ENCODE measurements around the gene FAM168B.

DNA sequence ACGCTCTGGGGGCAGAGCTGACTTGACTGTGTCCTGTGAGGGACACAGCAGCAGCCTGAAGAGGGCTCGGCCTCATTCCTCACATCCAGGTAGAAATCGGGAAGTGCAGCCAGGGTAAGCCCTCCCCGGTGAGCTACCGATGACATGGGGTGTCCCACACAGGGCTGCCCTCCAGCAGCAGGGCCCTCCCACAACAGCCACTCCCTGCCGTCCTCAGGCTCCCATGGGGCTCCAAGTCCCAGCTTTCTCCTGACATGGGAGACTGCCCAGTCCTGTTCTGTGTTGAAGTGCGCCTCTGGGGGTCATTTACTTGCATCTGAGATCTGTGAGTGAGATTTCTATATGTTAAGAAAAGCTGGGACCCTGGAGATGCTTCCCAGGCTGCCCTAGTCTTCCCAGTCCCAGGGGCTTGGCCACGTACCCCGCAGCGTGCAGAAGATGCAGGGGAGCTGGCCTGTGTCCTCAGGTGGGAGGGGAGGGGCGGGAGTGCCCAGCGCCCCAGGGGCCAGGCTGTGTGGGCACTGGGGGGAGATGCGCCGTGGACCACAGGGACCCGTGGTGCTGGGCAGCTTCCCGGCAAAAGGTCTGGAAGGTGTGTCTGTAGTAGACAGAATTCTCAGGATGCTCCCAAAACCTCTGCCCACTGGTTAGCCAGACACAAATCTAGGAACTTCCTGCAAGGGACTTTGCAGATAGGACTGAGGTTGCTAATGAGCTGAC is 87.9 kb downstream of the FAM168B start:
- TF ChIP-seq, protein P1, sequence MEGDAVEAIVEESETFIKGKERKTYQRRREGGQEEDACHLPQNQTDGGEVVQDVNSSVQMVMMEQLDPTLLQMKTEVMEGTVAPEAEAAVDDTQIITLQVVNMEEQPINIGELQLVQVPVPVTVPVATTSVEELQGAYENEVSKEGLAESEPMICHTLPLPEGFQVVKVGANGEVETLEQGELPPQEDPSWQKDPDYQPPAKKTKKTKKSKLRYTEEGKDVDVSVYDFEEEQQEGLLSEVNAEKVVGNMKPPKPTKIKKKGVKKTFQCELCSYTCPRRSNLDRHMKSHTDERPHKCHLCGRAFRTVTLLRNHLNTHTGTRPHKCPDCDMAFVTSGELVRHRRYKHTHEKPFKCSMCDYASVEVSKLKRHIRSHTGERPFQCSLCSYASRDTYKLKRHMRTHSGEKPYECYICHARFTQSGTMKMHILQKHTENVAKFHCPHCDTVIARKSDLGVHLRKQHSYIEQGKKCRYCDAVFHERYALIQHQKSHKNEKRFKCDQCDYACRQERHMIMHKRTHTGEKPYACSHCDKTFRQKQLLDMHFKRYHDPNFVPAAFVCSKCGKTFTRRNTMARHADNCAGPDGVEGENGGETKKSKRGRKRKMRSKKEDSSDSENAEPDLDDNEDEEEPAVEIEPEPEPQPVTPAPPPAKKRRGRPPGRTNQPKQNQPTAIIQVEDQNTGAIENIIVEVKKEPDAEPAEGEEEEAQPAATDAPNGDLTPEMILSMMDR (IDR thresholded peaks at IDR 0.05), result no peak
- TF ChIP-seq POLR2A (IDR thresholded peaks at IDR 0.05), result no peak
- no peak for TF ChIP-seq POLR2AphosphoS5 (IDR thresholded peaks at IDR 0.05)

Measured in suprapubic skin (tissue), 4 donors.